Psoas muscle (tissue), 8 donors: Measurements from ENCODE around the gene TRAK1. TPM values are rescaled to one million over a fixed set of nuclear protein-coding genes. Genes with fewer than 3 reads are reported as not detected.

ENCODE experiments used
- ATAC-seq, 4 donors: fragments of 200-7000 bp; cut with Tn5 transposase; one replicate each; pipeline ENCODE4 v1.9.1; 2020; ENCODE audit warnings: moderate library complexity in 3 of 4, mild to moderate bottlenecking in 2 of 4
- DNase-seq, 2 donors: peaks; one replicate each; pipeline ENCODE4 v3.0.0-alpha.2; 2020
- H3K27ac ChIP-seq: fragments of 200-600 bp; one replicate; pipeline ENCODE4 v1.8.0; 2022
- H3K27me3 ChIP-seq, 3 donors: fragments of 200-600 bp in 1 of 3; one replicate each; pipeline versions ENCODE4 v1.6.1 to v1.8.0; 2013 to 2022; ENCODE audit warnings: low read length in 2 of 3, mild to moderate bottlenecking in 2 of 3, moderate library complexity in 1 of 3; ENCODE audit not compliant: insufficient read depth in 3 of 3
- H3K36me3 ChIP-seq, 2 donors: fragments of 200-600 bp in 1 of 2; one replicate each; pipeline versions ENCODE4 v1.6.1 to v1.8.0; 2013 to 2022; ENCODE audit warnings: low read depth in 1 of 2, mild to moderate bottlenecking in 1 of 2, moderate library complexity in 1 of 2; ENCODE audit not compliant: insufficient read depth in 1 of 2
- H3K4me1 ChIP-seq: fragments of 200-600 bp; one replicate; pipeline ENCODE4 v1.8.0; 2022
- H3K4me3 ChIP-seq: fragments of 200-600 bp; one replicate; pipeline ENCODE4 v1.8.0; 2022; ENCODE audit warnings: mild to moderate bottlenecking
- H3K9me3 ChIP-seq: fragments of 200-600 bp; one replicate; pipeline ENCODE4 v1.8.0; 2022
- WGBS, 3 donors: extraction: QIAGEN DNeasy Blood & Tissue Kit; methylation state at CpG; one replicate each; pipeline versions ENCODE4 v1.1.6 to v1.1.7; 2013; 5-methylcytosine and 5-hydroxymethylcytosine counted together
- intact Hi-C, 2 donors: fragments of 100-400 bp; cut with DNase I; formaldehyde crosslinking; loops; one replicate each; pipeline versions ENCODE4 v1.11.0 to v1.14.2; 2022
- polyA plus RNA-seq, 3 donors: library from polyadenylated mRNA; stranded (reverse); fragments of 200-250 nt; gene quantifications; one replicate each; pipeline ENCODE4 v1.2.3, GENCODE V29; 2013
- total RNA-seq, 4 donors: library from RNA; stranded (reverse); fragmentation: NEBNext Ultra II Directional in 2 of 4; extraction: Animal tissue kit (Norgen Biotek cat#: 25700) in 2 of 4; gene quantifications; one replicate each; pipeline versions ENCODE4 v1.2.1 to v1.2.4, GENCODE V29; 2021 to 2023
- TF ChIP-seq, protein P1 (sequence below): fragments of 200-600 bp; IDR thresholded peaks from one replicate; pipeline ENCODE4 v1.8.0; 2022; ENCODE audit warnings: antibody characterized with exemption
- donor health status: healthy with polysubstance abuse.
- donor health status: DM: no; HTN: no; CAD: no; lungs with moderate emphysema.
- donor health status: Bipolar disorder and iron deficiency.
- donor health status: healthy.
- donor health status: DM: yes; HTN: yes; CAD: no.
- donor health status: DM: no; HTN: no; CAD: no.
- donor health status: DM: no; HTN: no; CAD: no.
- donor health status: DM: yes; HTN: yes; CAD: no.

Gene TRAK1
- total and polyA plus RNA-seq, 7 donors = 30.8 to 128 (median 94.8) TPM

DNA sequence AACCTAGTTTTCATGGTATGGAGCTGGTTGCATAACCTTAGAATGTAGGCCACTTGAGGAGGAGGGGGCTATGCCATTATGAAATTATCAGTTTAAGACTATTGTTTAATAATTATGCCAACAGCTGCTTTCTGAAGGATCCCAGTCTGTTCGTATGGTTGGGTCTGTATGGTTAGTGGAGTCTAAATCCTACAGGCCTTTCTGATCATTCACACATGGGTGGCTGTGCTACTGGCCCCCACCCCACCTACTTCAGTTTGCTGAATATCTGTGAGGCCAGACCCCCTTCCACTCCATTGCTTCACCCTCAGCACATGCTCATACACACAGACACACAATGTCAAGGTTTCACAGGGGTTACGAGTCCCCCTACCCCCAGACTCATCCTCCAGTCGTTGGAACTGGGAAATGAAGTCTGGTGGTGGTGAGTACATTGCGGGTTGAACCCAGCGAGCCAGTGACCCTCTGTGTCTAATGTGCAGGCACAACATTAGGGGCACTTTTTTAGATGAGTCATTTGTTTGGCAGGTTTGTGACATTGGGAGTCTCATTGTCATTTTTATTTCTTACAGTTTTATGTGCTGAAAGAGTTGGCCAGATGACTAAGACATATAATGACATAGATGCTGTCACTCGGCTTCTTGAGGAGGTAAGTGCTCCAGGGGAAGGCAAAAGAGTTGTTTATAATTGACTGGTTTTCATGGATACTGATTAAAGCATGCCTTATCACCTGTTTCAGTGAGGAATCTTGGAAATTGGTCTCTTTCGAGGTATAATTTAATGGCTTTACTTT lies 85.3 kb downstream of the TRAK1 start:
- Histone ChIP-seq H3K27me3 (no peaks in the 10 kb centered on the region), H3K4me1 (peaks cover 74% of the 10 kb centered on the region), H3K9me3 (no peaks in the 10 kb centered on the region), H3K4me3 (no peak overlapping the region), H3K36me3 (no peaks in the 10 kb centered on the region), H3K27ac (peak overlapping the region; percentile 19)
- ATAC-seq (peak in 1 of 4 donors; percentile 11), DNase-seq (no peak)
- TF ChIP-seq, protein P1, sequence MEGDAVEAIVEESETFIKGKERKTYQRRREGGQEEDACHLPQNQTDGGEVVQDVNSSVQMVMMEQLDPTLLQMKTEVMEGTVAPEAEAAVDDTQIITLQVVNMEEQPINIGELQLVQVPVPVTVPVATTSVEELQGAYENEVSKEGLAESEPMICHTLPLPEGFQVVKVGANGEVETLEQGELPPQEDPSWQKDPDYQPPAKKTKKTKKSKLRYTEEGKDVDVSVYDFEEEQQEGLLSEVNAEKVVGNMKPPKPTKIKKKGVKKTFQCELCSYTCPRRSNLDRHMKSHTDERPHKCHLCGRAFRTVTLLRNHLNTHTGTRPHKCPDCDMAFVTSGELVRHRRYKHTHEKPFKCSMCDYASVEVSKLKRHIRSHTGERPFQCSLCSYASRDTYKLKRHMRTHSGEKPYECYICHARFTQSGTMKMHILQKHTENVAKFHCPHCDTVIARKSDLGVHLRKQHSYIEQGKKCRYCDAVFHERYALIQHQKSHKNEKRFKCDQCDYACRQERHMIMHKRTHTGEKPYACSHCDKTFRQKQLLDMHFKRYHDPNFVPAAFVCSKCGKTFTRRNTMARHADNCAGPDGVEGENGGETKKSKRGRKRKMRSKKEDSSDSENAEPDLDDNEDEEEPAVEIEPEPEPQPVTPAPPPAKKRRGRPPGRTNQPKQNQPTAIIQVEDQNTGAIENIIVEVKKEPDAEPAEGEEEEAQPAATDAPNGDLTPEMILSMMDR = no peak
- intact Hi-C loops = no loop called here
- 59 to 74% (median 62%) methylated on average over 7 of the region's 7 CpGs for WGBS, 3 donors

DNA sequence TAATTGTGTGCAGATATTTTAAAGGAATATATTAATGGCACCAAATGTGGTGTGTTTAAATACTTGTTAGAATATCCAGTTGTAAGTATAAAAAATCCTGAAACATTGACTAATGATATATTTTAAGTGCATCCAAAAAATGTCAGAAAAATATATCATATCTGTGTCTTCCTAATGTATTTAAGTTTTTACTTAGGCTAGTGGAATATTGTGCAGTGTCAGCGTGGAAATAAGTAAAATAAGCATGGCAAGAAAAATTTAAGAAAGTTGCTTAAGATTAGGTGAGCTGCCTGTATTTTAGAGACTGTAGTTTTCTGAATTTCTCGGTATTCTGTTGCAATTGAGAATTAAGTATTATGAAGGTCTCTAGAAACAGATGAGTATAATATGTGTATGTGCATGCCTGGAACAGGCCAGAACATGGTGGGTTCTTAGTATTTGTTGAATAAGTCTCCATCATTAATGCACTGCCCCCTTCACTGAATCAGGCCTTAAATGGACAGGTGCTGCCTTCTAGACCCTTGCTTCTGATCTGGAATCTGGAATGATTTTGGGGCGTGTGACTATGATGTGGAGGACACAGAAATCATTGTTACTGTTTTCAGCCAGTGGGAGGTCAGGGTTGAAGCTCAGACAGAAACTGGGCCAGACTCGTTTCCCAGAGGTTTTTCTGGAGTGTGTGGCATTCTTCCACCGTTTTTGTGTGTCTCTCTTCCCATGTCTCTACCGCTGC lies 86.1 kb downstream of the TRAK1 start:
- peaks cover 66% of the 10 kb centered on the region for H3K4me1 ChIP-seq
- DNase-seq (no peak), ATAC-seq (no peak)
- no peak overlapping the region for H3K4me3 ChIP-seq
- intact Hi-C loops = no loop called here
- H3K36me3 ChIP-seq = no peaks in the 10 kb centered on the region
- TF ChIP-seq, protein P1 = no peak
- 61 to 69% (median 67%) methylated on average over 6 of the region's 6 CpGs for WGBS, 3 donors
- H3K9me3 ChIP-seq = no peaks in the 10 kb centered on the region
- H3K27me3 ChIP-seq = no peaks in the 10 kb centered on the region
- peak overlapping the region; percentile 71 for H3K27ac ChIP-seq

DNA sequence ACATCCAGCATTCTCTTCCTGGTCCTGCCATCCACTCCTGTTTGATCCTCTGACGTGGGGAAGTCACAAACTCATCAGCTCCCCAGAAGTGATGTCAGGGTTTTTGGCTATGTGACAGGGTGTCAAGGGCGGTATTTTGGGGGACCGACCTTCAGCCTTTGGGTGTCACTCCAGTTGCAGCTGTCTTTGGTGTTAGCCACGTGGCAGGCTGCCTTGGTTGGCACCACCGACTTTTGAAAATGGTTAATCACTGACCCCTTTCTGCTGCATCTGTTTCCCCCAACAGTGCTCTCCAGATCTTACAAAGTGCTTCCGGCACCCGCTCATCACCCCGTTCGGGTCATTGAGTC lies 86.6 kb downstream of the TRAK1 start:
- Histone ChIP-seq H3K36me3 (no peaks in the 10 kb centered on the region), H3K4me3 (no peak overlapping the region), H3K9me3 (no peaks in the 10 kb centered on the region), H3K4me1 (peaks cover 62% of the 10 kb centered on the region), H3K27ac (peak overlapping the region; percentile 71), H3K27me3 (no peaks in the 10 kb centered on the region)
- DNase-seq (no peak), ATAC-seq (no peak)
- WGBS, 3 donors = 52 to 66% (median 55%) methylated on average over 9 of the region's 9 CpGs
- intact Hi-C loops = no loop called here
- TF ChIP-seq, protein P1 = no peak

DNA sequence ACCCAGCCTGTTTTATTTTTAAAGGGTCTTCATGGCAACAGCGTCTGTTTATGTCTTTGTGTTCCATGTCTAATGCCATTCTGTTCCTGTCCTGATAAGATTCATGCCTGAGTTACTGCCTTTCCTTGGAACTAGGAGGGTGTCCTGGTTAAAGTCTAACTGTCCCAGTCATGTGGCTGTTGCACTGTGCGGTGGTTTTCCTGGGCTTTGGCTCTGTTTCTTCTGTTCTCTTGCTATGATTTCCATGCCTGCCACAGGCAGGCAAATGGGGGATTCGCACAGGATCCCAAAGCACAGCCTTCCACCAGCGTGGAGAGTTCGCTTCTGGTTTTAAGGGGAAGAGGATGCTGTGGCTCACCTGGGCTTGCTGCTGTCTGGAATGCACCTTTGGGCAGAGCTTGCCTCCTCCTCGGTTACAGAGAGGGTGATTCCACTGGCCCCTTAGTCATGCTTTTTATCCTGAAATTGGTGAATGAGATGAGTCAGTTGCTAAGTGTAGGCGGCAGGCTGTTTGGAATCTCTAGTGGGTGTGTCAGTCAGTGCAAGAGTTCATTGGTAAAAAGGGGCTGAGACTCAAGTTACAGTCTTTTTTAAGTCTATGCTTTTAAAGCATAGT lies 88.1 kb downstream of the TRAK1 start:
- Histone ChIP-seq H3K36me3 (no peaks in the 10 kb centered on the region), H3K9me3 (no peaks in the 10 kb centered on the region), H3K27ac (peak overlapping the region; percentile 71), H3K27me3 (no peaks in the 10 kb centered on the region), H3K4me3 (peak overlapping the region; percentile 6), H3K4me1 (peaks cover 64% of the 10 kb centered on the region)
- intact Hi-C loops = no loop called here
- WGBS, 3 donors = 19 to 31% (median 23%) methylated on average over 7 of the region's 7 CpGs
- ATAC-seq = peak; percentile 94 to 98 (median 96)
- TF ChIP-seq, protein P1 = no peak
- DNase-seq = peak; percentile 29 to 57
